K562 (cell line): ENCODE results near the gene UBE2J2.

ENCODE experiments used
- BMI1 ChIP-seq: fragments of 150-350 bp; IDR thresholded peaks from 2 replicates; pipeline ENCODE4 v1.6.1; 2014; ENCODE audit warnings: low read length
- EP300 ChIP-seq: IDR thresholded peaks from 2 replicates; pipeline ENCODE4 v1.6.1; 2012; ENCODE audit warnings: low read length, improper control_type of control experiment
- HINFP ChIP-seq: fragments of 450-650 bp; conservative IDR thresholded peaks from 2 replicates; pipeline ENCODE4 v1.6.1; 2016; ENCODE audit warnings: missing genetic modification characterization, low read depth, mild to moderate bottlenecking, control low read depth, missing compliant biosample characterization
- POLR3G ChIP-seq: IDR thresholded peaks from 2 replicates; pipeline ENCODE4 v1.6.1; 2011; ENCODE audit not compliant: insufficient read length, insufficient replicate concordance; ENCODE audit errors: extremely low read depth
- ZFP36 ChIP-seq: fragments of 150-350 bp; IDR thresholded peaks from 2 replicates; pipeline ENCODE4 v1.6.1; 2018; ENCODE audit warnings: low read length, low read depth; ENCODE audit not compliant: partially characterized antibody

DNA sequence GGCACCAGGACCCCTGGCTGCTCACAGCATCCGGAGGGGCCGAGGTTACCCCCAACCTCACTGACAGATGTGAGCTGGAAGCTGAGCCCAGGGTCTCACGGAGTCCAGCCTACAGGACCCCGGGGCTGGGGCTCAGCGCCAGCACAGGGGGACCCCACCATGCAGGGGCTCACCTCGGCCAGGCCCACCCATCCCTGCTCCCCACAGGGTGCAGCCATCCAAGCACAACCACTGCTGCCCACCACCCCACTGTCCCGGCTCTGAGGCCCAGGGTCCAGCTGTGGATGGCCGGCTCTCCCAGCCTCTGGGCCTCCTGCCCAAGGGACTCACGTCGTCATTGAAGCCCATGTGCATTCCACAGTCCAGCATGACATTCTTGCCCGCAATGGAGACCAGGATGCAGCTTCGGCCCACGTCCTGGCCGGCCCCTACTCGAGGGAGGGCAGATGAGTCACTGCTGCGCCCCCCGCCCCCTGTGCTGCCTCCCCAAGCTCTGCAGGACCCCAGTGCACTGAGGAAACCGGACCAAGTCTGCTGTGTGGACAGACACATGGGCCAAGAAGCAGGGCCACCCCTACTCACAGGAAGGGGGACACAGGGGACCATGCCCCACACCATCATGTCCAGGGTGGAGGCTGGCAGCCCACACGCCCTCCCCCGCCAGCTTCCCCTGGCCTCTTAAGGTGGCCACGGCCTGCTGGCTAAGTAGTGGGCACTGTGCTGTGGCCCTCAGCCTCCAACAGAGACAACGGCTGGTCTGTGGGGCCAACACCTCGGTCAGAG is 47.2 kb upstream of the UBE2J2 start:
- TF ChIP-seq ZFP36, result no peak
- TF ChIP-seq BMI1, result no peak
- TF ChIP-seq EP300, result no peak
- no peak for TF ChIP-seq POLR3G
- no peak for TF ChIP-seq HINFP (tag)
